PC-3 (cell line): ENCODE data around the gene RYR2.

Source experiments
- CTCF ChIP-seq: fragments of 300-600 bp; sonication (generic); conservative IDR thresholded peaks from 2 replicates; pipeline ENCODE4 v1.5.1; 2017; ENCODE audit warnings: antibody characterized with exemption, low read depth, mild to moderate bottlenecking, low read length
- EZH2phosphoT487 ChIP-seq: fragments of 300-600 bp; sonication (generic); IDR thresholded peaks from 2 replicates; pipeline ENCODE4 v1.6.1; 2018; ENCODE audit warnings: mild to moderate bottlenecking, antibody characterized with exemption, low read length, borderline replicate concordance

DNA sequence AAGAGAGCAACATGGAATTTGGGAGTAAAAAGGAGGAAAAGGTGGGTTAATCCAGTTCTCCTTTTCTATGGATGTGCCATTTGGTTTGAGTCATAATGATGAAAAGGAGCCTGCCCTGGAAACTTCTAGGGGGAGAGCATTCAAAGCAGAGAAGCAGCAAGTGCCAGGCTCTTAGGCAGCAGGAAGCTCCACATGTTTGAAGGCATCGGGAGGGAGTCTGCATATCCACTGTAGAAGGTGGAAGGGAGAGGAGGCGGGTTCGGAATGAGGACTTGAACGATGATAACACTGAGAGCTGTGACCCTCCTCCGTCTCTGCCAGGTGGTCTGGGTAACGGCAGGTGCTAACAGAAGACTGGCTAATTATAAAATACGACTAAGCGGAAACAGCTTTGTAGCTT is 128.2 kb downstream of the RYR2 start:
- TF ChIP-seq CTCF (no peak), EZH2phosphoT487 (no peak)
